Subcutaneous adipose tissue (tissue), 4 donors: ENCODE results near the gene NETO1. TPM values are rescaled to one million over a fixed set of nuclear protein-coding genes. Genes with fewer than 3 reads are reported as not detected.

Experiments used
- small RNA-seq: library from RNA; depleted of rRNA; stranded (forward); fragments of <200 nt; gene quantifications from one replicate; pipeline ENCODE3, GENCODE V24; 2016
- total RNA-seq, 4 donors: library from RNA; depleted of rRNA; stranded (reverse); fragments of >200 nt; gene quantifications; one replicate each; pipeline ENCODE4 v1.1.0, GENCODE V29; 2016
- TF ChIP-seq, protein P1 (sequence below): fragments of 450-650 bp; IDR thresholded peaks from one replicate; pipeline ENCODE4 v1.5.1; 2016; ENCODE audit warnings: low read depth, mild to moderate bottlenecking, control low read depth, antibody characterized with exemption, moderate library complexity

NETO1 gene
- total RNA-seq, 4 donors from 2014 or later = 0.51 to 16.8 (median 2.4) TPM; not detected in 1

- TF ChIP-seq, protein P1, sequence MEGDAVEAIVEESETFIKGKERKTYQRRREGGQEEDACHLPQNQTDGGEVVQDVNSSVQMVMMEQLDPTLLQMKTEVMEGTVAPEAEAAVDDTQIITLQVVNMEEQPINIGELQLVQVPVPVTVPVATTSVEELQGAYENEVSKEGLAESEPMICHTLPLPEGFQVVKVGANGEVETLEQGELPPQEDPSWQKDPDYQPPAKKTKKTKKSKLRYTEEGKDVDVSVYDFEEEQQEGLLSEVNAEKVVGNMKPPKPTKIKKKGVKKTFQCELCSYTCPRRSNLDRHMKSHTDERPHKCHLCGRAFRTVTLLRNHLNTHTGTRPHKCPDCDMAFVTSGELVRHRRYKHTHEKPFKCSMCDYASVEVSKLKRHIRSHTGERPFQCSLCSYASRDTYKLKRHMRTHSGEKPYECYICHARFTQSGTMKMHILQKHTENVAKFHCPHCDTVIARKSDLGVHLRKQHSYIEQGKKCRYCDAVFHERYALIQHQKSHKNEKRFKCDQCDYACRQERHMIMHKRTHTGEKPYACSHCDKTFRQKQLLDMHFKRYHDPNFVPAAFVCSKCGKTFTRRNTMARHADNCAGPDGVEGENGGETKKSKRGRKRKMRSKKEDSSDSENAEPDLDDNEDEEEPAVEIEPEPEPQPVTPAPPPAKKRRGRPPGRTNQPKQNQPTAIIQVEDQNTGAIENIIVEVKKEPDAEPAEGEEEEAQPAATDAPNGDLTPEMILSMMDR = no peak
Measured at GRCh38 chr18:72697706-72698105, 170.1 kb downstream of the NETO1 start.

- TF ChIP-seq, protein P1 = no peak
Measured at GRCh38 chr18:72692595-72692994, 175.2 kb downstream of the NETO1 start.

Small RNA genes lying within 50 kb of the gene (small RNA-seq; reads per million reads assigned to genes)
- gene MIR548AV (not detected), gene RNA5SP460 (8.6 reads per million, percentile 88 among the genes with 10 or more reads in this experiment)
